AG10803 (cell line): ENCODE results near the gene NLN.
"Not testable (repeated sequence)": the region's sequence is repeated elsewhere in the genome, so short reads cannot be mapped to it uniquely, and the experiment has no call there.

Source experiments
- DNase-seq: peaks from one replicate; pipeline ENCODE4 v3.0.0; 2010; ENCODE audit warnings: low read depth
- H3K4me3 ChIP-seq: 2 replicates; pipeline ENCODE4 v1.5.1; 2011; ENCODE audit warnings: mild to moderate bottlenecking, low read length, control low read depth
- CTCF ChIP-seq: conservative IDR thresholded peaks from 2 replicates; pipeline ENCODE4 v1.5.1; 2011; ENCODE audit warnings: mild to moderate bottlenecking, low read length, control low read depth, inconsistent platforms

Gene NLN

GRCh38 chr5:65862384-65862783, 140.4 kb downstream of the NLN start:
- peak; percentile 57 for DNase-seq
- H3K4me3 ChIP-seq: no peak overlapping the region
- no peak for TF ChIP-seq CTCF

GRCh38 chr5:65863747-65864146, 141.7 kb downstream of the NLN start:
- H3K4me3 ChIP-seq: no peak overlapping the region
- no peak for DNase-seq
- no peak for TF ChIP-seq CTCF

GRCh38 chr5:65866837-65867521, 145.0 kb downstream of the NLN start:
- no peak for TF ChIP-seq CTCF
- DNase-seq: no peak
- no peak overlapping the region for H3K4me3 ChIP-seq

- TF ChIP-seq CTCF: no peak
- no peak for DNase-seq
- H3K4me3 ChIP-seq: no peak overlapping the region
Measured at GRCh38 chr5:65867542-65868195, 145.7 kb downstream of the NLN start.

DNA sequence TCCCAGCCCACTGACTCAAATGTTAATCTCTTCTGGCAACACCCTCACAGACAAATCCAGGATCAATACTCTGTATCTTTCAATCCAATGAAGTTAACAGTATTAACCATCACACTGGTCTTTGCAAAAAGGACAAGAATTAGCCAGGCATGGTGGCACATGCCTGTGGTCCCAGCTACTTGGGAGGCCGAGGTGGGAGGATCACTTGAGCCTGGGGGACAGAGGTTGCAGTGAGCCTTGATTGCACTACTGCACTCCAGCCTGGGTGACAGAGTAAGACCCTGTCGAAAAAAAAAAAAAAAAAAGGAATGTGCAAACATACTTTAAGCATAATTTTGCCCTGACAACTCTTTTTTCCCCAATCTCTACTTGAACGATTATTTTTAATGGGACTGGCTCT, 146.5 kb downstream of the NLN start:
- no peak overlapping the region for H3K4me3 ChIP-seq
- no peak for DNase-seq

GRCh38 chr5:65871182-65871581, 149.2 kb downstream of the NLN start:
- TF ChIP-seq CTCF: no peak
- H3K4me3 ChIP-seq: no peak overlapping the region
- DNase-seq: peak; percentile 85

More for the DNA sequence above, 146.5 kb downstream of the NLN start:
- no peak for TF ChIP-seq CTCF

- not testable (repeated sequence) for DNase-seq
Measured at GRCh38 chr5:65871776-65872175, 149.8 kb downstream of the NLN start.

More at GRCh38 chr5:65871776-65872175, 149.8 kb downstream of the NLN start:
- not testable (repeated sequence) for H3K4me3 ChIP-seq
